GM18951 (cell line): Measurements from ENCODE around the gene PIGA.
"Not testable (repeated sequence)": the region's sequence is repeated elsewhere in the genome, so short reads cannot be mapped to it uniquely, and the experiment has no call there.

Source experiments
- POLR2A ChIP-seq: IDR thresholded peaks from 4 replicates; pipeline ENCODE4 v1.6.1; 2011; ENCODE audit warnings: mild to moderate bottlenecking; ENCODE audit not compliant: insufficient read length, insufficient read depth; ENCODE audit errors: extremely low read depth
- in situ Hi-C: fragments of 300-500 bp; cut with MboI; formaldehyde crosslinking; loops from one replicate; pipeline ENCODE4 v1.12.0; 2022; ENCODE audit warnings: low sequenced_read_pairs, mixed read lengths, inconsistent platforms; ENCODE audit not compliant: unreplicated experiment

PIGA gene

DNA sequence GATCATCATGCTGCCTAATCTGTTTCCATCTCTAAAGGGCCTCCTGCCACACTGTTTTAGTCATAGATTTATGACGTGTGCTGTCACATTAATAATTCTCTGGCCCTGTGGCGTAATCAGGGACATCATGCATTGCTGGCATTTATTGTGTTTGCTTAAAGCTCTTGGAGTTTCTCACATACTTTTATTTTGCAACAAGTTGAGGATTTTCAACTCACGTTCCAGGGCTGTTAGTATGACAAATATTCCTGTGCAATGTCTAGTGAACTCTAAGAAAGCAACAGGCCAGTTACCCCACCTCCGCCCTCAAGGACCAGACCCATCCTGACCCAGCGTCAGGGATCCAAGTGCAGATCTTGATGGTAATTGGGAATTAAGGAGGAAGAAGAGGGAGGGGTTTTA is 7.8 kb upstream of the PIGA start:
- TF ChIP-seq POLR2A = no peak
- in situ Hi-C loops = loop anchor here (10.0 kb wide), 1 partner anchor 122 kb away; no protein-coding TSS in a partner anchor

DNA sequence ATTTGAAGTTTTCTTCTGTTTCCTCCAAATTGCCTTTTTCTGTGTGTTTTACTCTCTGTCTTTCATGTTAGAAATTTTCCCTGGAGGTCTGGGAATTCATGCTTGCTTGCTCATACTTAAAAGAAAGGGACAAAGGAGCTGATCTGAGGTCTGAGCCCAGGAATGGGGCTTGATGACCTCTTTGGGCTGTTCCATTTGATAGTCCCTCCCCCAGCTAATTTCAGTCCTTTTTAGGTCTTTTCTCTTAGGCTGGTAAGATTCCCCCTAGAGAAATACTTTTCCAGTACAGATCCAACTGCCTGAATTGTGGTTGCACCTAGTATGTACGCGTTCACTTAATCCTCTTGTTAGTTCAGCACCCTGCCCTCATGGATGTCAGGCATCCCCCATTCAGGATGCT is 5.5 kb upstream of the PIGA start:
- in situ Hi-C loops = loop anchor here (10.0 kb wide), 1 partner anchor 124 kb away; no protein-coding TSS in a partner anchor
- TF ChIP-seq POLR2A = no peak

DNA sequence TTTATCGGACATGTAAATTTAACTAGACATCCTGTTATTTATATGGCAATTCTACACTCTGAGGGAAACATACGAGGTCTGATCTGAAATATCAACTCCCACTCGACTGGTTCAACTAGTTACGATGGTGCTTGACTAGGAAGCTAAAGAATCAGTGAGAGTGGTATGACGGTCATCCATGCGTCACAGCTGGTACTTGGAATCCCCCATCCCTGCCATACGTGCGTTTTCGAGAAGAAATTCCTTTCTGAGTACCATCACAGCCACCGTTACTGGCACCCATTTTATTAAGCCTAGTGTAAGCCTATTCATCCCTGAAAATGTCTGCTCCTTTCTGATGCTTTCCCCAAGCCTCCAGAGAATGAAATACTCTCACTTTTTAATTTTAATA is 695 bp upstream of the PIGA start:
- no peak for TF ChIP-seq POLR2A
- in situ Hi-C loops = no loop called here

DNA sequence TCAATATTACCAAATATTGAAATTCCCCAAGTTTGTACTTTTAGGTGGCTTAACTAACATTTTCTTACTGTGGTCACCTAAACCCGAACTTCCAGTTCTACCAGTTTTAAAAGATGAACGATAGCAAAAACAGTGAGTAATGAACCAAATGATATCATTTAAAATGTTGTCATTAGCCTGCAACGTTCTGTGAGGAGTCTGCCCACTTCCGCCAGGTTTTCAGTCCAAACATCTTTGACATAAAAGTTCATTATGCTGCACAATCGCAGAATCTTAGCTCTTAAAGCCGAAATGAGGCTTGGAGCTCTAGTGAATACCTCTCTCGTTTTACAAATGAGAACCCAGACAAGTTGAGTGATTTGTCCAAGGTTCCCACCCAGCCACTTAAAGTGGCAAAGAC is 762 bp downstream of the PIGA start:
- in situ Hi-C loops = no loop called here
- TF ChIP-seq POLR2A = no peak

GRCh38 chrX:15328821-15329220 is 6.5 kb downstream of the PIGA start:
- in situ Hi-C loops = no loop called here

DNA sequence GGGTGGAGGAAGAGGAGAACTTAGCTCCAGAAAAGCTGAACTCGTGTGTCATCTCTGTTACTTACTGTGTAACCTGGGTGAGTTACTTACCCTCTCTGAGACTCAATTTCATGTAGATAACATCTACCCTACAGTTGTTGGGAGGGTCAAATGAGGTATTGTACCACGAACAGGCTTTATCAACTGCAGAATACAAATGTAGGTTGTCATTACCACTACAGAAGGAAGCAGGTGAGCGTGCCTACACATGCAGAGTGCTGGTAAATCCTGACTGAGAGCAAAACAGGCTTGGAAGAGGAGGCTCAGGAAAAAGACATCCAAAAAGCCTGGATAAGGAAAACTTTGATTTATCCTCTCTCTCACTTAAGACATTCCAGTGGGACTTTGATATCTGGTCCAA is 7.2 kb downstream of the PIGA start:
- in situ Hi-C loops = no loop called here
- TF ChIP-seq POLR2A = no peak

More at GRCh38 chrX:15328821-15329220, 6.5 kb downstream of the PIGA start:
- TF ChIP-seq POLR2A = no peak

DNA sequence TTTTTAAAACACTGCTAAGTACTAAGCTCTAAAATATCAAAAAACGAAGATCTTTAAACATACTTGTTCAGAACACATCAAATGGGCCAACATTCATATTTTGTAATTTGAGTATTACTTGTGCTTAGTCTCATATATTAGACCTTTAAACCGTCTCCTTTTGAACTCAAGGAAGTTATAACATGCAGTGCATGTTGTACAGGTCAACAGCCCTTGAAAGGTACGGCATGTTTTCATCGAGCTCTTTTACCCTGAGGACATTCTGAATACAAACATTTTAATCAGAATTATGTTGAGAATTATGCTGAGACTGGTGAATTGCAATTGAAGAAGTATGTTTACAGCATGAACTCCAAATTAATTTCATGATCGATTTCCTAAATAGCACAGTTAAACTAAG is 12.9 kb downstream of the PIGA start:
- in situ Hi-C loops = no loop called here
- no peak for TF ChIP-seq POLR2A

DNA sequence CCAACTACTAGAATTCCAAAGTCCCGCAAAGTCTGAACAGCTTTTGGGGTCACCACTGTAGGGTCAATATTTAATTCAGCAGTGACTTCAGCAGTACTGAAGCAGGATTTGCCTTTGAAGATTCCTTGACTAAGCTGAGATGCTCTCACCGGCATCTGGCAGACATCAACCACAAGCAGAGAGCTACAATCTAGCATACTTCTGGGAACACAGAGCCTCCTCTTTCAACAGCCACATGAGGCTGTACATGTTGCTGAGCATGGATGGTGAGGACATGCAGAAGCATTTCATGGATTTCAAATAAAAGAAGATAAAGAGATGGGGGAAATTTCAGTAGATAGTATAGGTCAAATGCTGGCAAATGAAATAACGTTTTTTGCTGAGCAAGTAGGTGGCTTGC is 13.3 kb downstream of the PIGA start:
- no peak for TF ChIP-seq POLR2A
- in situ Hi-C loops = no loop called here

- in situ Hi-C loops = no loop called here
- no peak for TF ChIP-seq POLR2A
Measured at GRCh38 chrX:15321447-15321846, 13.9 kb downstream of the PIGA start.

DNA sequence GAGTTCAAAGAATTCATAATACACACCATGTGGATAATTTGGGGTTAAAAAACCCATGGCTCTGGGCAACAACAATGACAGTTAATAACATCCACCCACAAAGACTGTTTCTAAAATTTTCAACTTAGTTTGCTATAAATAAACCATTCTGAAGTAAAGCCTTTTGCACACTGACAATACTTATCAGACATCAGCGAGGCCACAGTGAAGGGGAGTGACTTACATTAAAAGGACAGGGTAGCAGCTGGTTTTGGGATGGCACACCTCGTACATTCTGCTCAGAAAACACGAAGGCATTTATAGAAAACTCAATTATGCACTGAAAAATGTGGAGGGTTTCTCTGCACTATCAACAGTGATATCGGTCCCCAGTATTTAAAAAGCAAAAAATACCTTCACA is 15.0 kb downstream of the PIGA start:
- in situ Hi-C loops = no loop called here
- no peak for TF ChIP-seq POLR2A

DNA sequence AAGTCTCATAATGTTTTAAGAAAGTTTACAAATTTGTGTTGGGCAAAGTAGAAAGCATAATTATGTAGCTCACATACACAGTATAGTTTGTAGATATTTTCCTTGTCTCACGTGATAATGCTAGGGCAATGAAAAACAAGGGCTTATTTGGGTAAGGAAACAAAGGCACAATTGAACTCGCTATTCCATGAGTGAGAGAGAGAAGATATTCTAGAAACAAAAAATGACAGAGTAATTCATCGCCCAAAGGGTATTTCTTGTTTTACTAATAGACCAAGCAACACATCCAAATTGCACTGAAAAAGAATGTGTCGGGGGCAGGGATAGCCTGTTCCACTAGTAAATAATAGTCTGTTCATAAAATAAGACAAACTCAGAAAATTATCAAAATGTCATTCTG is 16.2 kb downstream of the PIGA start:
- no peak for TF ChIP-seq POLR2A
- in situ Hi-C loops = no loop called here

DNA sequence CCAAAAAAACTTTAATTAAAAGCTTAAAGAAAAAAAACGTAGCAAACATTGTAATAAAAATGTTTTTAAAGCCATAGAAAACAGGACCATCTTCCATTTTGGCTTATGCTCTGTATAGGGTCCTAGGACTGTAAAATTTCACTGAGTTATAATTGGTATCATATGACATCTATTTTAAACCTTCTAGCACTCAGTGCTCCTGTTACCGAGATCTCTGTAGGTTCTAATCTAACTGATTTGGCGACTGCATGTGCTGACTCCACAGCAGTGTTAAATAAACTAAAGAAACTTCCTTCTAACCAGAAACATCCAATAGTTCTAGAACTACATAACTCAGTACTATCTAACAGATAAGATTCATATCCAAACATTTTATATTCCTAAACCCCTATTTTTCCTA is 19.8 kb downstream of the PIGA start, which contains the start of gene ASB11:
Gene ASB11, minus strand, starts transcription at position 132 of the 400 bp plus-strand sequence. Its CDS starts 35 bp downstream, at position 97.
- in situ Hi-C loops = no loop called here
- no peak for TF ChIP-seq POLR2A

- in situ Hi-C loops = no loop called here
- no peak for TF ChIP-seq POLR2A
Measured at GRCh38 chrX:15314472-15314871, 20.9 kb downstream of the PIGA start.

DNA sequence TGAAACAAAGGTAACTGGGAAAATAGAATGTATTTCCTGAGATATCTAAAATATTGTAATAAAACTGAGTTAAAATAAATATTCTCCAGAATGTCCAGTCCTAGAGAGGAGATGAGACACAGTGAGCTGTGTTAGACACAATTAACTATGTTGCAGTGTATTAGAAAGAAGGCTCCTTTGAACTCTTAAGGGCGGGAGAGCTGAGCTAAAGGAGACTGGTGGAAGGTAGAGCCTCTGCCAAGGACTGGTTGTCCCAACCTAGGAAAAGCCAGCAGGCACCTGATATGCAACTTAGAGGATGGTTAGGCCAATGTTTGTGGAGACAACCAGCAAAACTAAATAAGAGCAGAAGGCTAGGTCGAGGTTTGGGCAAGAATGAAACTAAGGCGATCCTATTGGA is 24.2 kb downstream of the PIGA start:
- no peak for TF ChIP-seq POLR2A
- in situ Hi-C loops = no loop called here

- in situ Hi-C loops = no loop called here
- TF ChIP-seq POLR2A = no peak
Measured at GRCh38 chrX:15310117-15310516, 25.2 kb downstream of the PIGA start.

DNA sequence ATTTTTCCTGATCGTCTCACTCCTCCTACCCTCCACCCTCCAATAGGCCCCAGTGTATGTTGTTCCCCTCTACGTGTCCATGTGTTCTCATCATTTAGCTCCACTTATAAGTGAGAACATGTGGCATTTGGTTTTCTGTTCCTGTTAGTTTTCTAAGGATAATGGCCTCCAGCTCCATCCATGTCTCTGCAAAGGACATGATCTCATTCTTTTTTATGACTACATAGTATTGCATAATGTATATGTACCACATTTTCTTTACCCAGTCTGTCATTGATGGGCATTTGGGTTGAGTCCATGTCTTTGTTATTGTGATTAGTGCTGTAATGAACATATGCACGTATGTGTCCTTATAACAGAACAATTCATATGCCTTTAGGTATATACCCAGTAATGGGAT is 29.4 kb downstream of the PIGA start:
- in situ Hi-C loops = not testable (repeated sequence)
